HUES48 (cell line): ENCODE data around the gene ANK3.

Experiments used
- H3K27ac ChIP-seq: one replicate; pipeline ENCODE4 v1.7.0; 2013; ENCODE audit warnings: low read depth, low read length, inconsistent platforms
- H3K27me3 ChIP-seq: 2 replicates; pipeline ENCODE4 v1.6.1; 2013; ENCODE audit warnings: mild to moderate bottlenecking, low read length; ENCODE audit not compliant: control insufficient read depth, insufficient read depth
- H3K36me3 ChIP-seq: 2 replicates; pipeline ENCODE4 v1.6.1; 2013; ENCODE audit warnings: low read length; ENCODE audit not compliant: control insufficient read depth, insufficient read depth
- H3K4me1 ChIP-seq: 2 replicates; pipeline ENCODE4 v1.6.1; 2013; ENCODE audit warnings: mild to moderate bottlenecking, low read length; ENCODE audit not compliant: control insufficient read depth, insufficient read depth
- H3K4me3 ChIP-seq: 2 replicates; pipeline ENCODE4 v1.5.1; 2013; ENCODE audit warnings: mild to moderate bottlenecking, low read depth, low read length
- H3K9ac ChIP-seq: 2 replicates; pipeline ENCODE4 v1.6.1; 2013; ENCODE audit warnings: mild to moderate bottlenecking, low read depth, low read length, moderate library complexity
- H3K9me3 ChIP-seq: 2 replicates; pipeline ENCODE4 v1.6.1; 2013; ENCODE audit warnings: low read length; ENCODE audit not compliant: control insufficient read depth, insufficient read depth

ANK3 gene

DNA sequence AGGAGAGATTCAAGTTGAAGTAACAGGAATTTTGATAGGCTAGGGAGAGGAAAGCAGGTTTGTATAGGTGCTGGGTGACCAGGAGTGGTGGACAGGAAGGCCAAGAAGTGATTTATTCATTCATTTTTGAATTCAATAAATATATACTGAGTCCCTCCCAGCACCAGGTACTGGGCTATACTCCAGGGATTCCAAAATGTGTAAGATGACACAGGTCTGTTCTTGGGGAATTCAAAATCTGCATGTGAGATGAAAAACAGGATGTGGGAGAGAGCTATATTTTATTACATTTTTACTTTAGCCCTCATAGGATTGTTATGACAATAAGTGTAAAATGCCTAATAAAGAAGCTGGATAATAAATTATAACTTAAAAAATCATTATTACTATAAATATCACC, 134.9 kb downstream of the ANK3 start:
- no peak overlapping the region for H3K9ac ChIP-seq
- H3K36me3 ChIP-seq: no peaks in the 10 kb centered on the region
- peaks cover 23% of the 10 kb centered on the region for H3K4me1 ChIP-seq
- no peaks in the 10 kb centered on the region for H3K27me3 ChIP-seq
- H3K9me3 ChIP-seq: no peaks in the 10 kb centered on the region
- no peak overlapping the region for H3K4me3 ChIP-seq
- no peak overlapping the region for H3K27ac ChIP-seq

DNA sequence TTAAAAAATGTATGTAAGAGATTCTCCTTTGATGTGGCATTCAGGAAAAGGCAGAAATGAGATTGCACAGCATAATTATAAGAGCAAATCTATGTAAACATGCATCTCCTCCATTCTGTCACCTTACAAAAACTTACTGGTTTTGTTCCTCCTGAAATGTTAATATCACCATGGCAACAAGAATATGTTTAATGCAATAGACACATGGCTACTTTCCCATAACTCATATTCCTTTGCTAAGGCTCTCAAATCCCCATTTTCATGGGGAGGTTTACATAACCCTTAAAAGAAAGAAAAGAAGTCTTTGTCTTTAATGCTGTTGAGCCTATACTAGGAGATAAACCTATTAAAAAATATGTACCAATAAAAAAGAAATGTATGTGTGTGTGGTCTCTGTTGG, 136.2 kb downstream of the ANK3 start:
- Histone ChIP-seq H3K4me3 (no peak overlapping the region), H3K36me3 (no peaks in the 10 kb centered on the region), H3K9me3 (no peaks in the 10 kb centered on the region), H3K27ac (no peak overlapping the region), H3K9ac (no peak overlapping the region), H3K27me3 (no peaks in the 10 kb centered on the region), H3K4me1 (peaks cover 13% of the 10 kb centered on the region)

DNA sequence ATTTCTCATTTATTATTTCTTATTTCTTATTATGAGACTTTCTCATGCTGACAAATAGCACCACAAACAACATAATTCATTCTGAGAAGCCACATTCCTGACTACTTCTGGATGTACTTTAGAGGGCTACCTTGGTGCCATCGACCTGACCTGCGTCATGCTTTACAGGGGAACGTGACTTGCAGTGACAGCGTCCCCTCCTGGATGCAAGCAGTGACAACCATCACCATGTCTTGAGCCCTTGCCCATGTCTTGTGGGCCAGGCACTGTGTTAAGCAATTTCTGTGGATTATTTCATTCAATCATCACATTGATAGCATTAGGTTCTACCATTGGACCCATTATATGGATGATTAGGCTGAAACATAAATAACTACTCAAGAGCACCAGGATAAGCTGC, 137.0 kb downstream of the ANK3 start:
- no peaks in the 10 kb centered on the region for H3K36me3 ChIP-seq
- H3K4me3 ChIP-seq: no peak overlapping the region
- H3K9ac ChIP-seq: no peak overlapping the region
- H3K4me1 ChIP-seq: peaks cover 5% of the 10 kb centered on the region; the same call in 1 of the 2 replicates
- no peaks in the 10 kb centered on the region for H3K9me3 ChIP-seq
- no peaks in the 10 kb centered on the region for H3K27me3 ChIP-seq
- no peak overlapping the region for H3K27ac ChIP-seq

DNA sequence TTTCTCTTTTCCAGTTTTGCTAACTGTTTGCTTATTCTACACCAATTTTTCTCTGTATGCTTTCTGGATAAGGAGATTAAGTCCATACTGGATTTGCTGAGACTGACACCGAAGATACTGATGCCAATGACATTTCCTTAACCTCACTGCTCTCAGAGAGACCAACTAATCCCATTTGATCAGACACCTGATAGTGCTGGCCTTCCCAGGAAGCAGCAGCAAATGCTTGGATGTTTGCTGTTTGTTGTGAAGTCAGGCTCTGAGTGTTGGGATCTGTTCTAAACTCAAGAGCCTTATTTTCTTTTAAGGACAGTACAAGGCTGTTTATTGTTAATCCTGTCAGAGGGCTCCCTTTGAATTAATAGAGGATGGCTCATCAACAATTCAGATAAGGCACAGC, 143.3 kb downstream of the ANK3 start:
- Histone ChIP-seq H3K36me3 (no peaks in the 10 kb centered on the region), H3K4me1 (no peaks in the 10 kb centered on the region), H3K27ac (no peak overlapping the region), H3K9me3 (no peaks in the 10 kb centered on the region), H3K27me3 (no peaks in the 10 kb centered on the region), H3K9ac (no peak overlapping the region), H3K4me3 (no peak overlapping the region)

DNA sequence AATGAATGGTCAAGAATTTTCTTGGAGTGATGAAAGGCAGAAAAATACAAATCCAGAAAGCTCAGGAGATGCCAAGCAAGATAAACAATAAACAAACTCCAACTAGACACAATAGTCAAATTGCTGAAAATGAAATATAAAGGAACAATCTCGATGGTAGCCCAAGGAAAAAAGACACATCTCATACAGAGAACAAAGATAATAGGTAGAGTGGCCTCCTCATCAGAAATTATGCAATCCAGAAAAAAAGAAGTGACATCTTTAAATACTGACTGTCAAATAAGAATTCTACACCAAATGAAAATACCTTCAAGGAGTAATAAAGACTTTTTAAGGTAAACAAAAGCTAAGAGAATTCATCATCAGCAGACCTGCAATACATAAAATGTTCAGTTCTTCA, 150.4 kb downstream of the ANK3 start:
- Histone ChIP-seq H3K9me3 (no peaks in the 10 kb centered on the region), H3K4me1 (peaks cover 6% of the 10 kb centered on the region), H3K27me3 (no peaks in the 10 kb centered on the region), H3K36me3 (no peaks in the 10 kb centered on the region), H3K9ac (no peak overlapping the region), H3K4me3 (no peak overlapping the region), H3K27ac (no peak overlapping the region)

DNA sequence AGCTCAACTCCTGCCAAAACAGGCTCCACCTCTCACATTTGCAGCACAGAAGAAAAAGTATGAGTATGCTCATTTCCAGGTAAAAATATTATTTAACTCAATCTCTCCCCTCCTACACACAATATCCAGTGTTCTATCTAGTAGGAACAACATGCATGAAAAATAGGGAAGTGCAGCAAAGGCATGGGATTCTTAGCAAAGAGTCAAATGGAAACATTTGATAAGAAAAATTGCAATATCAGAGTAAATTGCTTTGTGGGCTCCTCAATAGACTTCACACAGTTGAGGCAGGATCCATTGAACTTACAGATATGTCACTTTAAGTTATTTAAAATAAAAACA, 150.9 kb downstream of the ANK3 start:
- Histone ChIP-seq H3K9me3 (no peaks in the 10 kb centered on the region), H3K4me1 (peaks cover 6% of the 10 kb centered on the region), H3K27me3 (no peaks in the 10 kb centered on the region), H3K27ac (no peak overlapping the region), H3K9ac (no peak overlapping the region), H3K36me3 (no peaks in the 10 kb centered on the region), H3K4me3 (no peak overlapping the region)

DNA sequence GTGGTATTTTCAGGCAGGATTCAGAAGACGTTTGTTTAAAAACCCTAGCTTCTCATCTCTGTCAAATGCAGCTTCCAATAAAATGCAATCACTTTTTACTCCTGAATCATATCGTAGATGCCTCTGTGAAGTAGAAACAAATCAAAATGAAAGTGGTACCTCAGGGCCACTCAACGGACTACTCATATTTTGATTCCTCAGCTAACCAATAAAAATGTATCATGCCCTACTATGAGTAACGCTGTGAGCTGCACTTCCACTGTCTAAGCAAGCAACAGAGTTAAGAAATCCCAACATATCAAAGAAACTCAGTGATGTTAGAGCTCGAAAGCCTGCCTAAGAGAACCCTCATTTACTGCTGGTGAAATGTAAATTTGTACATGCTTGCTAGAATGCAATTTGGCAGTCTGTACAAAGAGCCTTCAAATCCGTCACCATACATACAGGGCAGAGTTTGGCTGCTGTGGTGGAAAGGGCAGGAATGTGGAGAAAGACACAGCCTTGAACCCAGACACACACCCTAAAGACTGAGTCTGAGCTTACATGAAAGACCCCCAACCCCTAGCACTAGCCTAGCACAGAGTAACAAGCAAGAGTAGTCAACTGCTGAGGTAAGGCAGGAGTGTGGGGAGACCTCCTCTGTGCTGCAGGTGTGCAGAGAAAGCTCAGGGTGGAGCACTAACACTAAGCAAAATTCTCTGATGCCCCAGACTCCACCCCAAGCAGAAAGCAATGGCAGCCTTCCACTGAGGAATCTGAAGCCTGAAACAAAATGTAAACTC, 151.5 kb downstream of the ANK3 start:
- no peaks in the 10 kb centered on the region for H3K27me3 ChIP-seq
- H3K9me3 ChIP-seq: no peaks in the 10 kb centered on the region
- no peaks in the 10 kb centered on the region for H3K36me3 ChIP-seq
- H3K9ac ChIP-seq: no peak overlapping the region
- H3K4me3 ChIP-seq: no peak overlapping the region
- H3K4me1 ChIP-seq: peaks cover 6% of the 10 kb centered on the region
- no peak overlapping the region for H3K27ac ChIP-seq

DNA sequence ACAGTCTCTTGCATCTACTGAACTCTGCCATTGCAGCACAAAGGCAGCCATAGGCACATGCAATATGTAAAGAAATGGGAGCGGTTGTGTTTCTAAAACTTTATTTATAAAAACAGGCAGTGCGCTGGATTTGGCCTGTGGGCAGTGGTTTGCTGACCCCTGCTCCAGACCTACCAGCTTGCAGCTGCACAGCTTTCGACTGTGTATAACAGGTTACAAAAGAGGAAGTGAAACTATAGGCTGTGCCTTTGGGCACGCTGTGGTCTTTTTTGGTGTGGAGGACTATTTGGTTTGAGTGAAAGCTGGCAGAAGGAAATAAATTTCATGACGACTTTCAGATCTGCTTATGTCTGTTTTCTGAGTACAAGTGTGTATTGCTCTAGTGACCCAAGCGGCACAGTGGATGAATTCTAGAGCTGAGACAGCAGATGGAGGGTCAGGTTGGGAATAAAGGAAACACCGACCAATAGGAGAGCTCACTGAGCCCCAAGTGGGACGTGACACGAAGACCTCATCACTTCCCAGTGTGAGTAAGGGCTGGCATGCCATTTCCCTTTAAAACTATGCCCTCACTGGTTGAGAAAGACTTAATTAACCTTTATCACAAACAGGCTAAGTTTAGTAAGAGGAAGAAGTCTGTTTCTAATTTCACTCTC, 152.7 kb downstream of the ANK3 start:
- Histone ChIP-seq H3K4me1 (peaks cover 7% of the 10 kb centered on the region), H3K36me3 (no peaks in the 10 kb centered on the region), H3K27me3 (no peaks in the 10 kb centered on the region), H3K9me3 (no peaks in the 10 kb centered on the region), H3K27ac (no peak overlapping the region), H3K4me3 (no peak overlapping the region), H3K9ac (no peak overlapping the region)

DNA sequence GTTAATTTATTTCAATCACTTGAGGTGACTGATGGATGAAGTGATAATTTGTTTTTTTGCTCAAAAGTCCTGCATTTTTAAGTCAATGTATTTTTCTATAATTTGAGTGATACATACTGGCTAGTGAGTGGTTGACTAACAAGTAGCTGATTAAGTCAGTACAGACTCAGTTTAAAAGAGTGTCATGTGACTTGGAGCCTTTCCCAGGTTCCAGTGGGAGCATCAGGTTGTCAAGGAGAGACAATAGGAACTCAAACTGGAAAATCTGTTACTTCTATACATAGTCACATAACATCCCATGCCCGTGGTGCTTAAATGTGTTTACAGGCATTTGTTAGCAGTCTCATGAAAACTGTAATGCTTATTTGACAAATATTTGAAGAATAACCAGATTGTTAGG, 154.7 kb downstream of the ANK3 start:
- H3K4me1 ChIP-seq: peaks cover 9% of the 10 kb centered on the region

DNA sequence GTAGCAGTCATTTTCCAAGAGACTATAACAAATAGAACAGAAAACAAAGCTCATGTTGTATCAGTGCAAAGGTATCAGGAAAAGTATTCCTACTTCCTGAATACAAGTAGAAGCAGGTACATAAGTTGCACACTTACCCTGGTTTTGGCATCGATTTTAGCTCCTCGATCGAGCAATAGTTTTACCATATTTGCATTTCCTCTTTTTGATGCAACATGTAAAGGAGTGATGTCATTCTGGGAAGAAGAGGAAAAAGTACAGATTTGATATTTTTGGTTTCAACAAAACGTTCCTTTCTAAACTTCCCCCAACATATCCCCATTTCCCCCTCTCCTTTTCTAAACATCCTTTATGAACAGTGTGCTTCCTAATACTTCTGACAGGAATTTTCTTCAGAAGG, 155.1 kb downstream of the ANK3 start:
- Histone ChIP-seq H3K9me3 (no peaks in the 10 kb centered on the region), H3K27me3 (no peaks in the 10 kb centered on the region), H3K9ac (no peak overlapping the region), H3K4me1 (peaks cover 9% of the 10 kb centered on the region), H3K4me3 (no peak overlapping the region), H3K36me3 (no peaks in the 10 kb centered on the region), H3K27ac (no peak overlapping the region)

More for the DNA sequence above, 154.7 kb downstream of the ANK3 start:
- Histone ChIP-seq H3K27ac (no peak overlapping the region), H3K9ac (no peak overlapping the region), H3K36me3 (no peaks in the 10 kb centered on the region), H3K27me3 (no peaks in the 10 kb centered on the region), H3K9me3 (no peaks in the 10 kb centered on the region), H3K4me3 (no peak overlapping the region)

DNA sequence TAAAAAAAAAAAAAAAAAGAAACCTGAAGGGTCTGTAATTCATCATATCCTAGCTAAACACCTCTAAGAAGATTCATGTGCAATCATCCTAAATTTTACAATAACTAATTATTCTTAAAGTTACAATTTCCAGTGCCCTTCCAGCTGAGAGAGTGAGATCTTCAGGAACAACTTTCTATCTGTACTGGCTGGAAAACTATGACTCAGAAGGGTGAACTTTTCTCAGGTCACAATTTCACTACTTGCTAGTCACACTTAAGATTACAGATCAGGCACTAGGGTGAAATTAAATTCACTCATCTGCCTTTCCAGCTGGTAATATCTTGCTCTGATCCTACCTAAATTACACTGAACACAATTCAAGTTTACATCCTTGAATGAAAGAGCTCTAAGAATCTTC, 158.8 kb downstream of the ANK3 start:
- H3K4me3 ChIP-seq: no peak overlapping the region
- no peak overlapping the region for H3K9ac ChIP-seq
- no peaks in the 10 kb centered on the region for H3K36me3 ChIP-seq
- no peak overlapping the region for H3K27ac ChIP-seq
- no peaks in the 10 kb centered on the region for H3K9me3 ChIP-seq
- H3K4me1 ChIP-seq: peaks cover 3% of the 10 kb centered on the region
- H3K27me3 ChIP-seq: no peaks in the 10 kb centered on the region
